ENCODE data around the gene GTSF1L.

- TF ChIP-seq EZH2 (optimal IDR thresholded peaks at IDR 0.05; ENCODE audit: low read depth, low read length), result no peak
- TF ChIP-seq EZH2phosphoT487 (IDR thresholded peaks at IDR 0.05; ENCODE audit: low read length), result no peak
- no peak for TF ChIP-seq CTCF (IDR thresholded peaks at IDR 0.05; ENCODE audit: low read length)
Measured at GRCh38 chr20:43744966-43745730, 18.3 kb upstream of the GTSF1L start.

Data from MM.1S (cell line).